Mesenchymal stem cell (in vitro differentiated cells and primary cell): Measurements from ENCODE around the gene SLC38A9.

Experiments used
- DNase-seq: peaks from one replicate; pipeline ENCODE4 v3.0.0-alpha.2; 2013
- H2AFZ ChIP-seq: one replicate; pipeline ENCODE4 v1.6.1; 2013; ENCODE audit warnings: low read depth, mild to moderate bottlenecking, control low read depth, inconsistent platforms, low read length, moderate library complexity
- H2AK5ac ChIP-seq: 2 replicates; pipeline ENCODE4 v1.6.1; 2013; ENCODE audit warnings: low read length, moderate library complexity, mild to moderate bottlenecking, inconsistent platforms; ENCODE audit not compliant: severe bottlenecking
- H2BK120ac ChIP-seq: one replicate; pipeline ENCODE4 v1.6.1; 2013; ENCODE audit warnings: low read depth, mild to moderate bottlenecking, inconsistent platforms, low read length, moderate library complexity
- H2BK12ac ChIP-seq, 2 experiments: one replicate each; pipeline ENCODE4 v1.6.1; 2013; ENCODE audit warnings: inconsistent platforms in 2 of 2, low read length in 2 of 2, mild to moderate bottlenecking in 2 of 2, moderate library complexity in 2 of 2, control low read depth in 1 of 2
- H2BK15ac ChIP-seq: one replicate; pipeline ENCODE4 v1.6.1; 2013; ENCODE audit warnings: mild to moderate bottlenecking, low read depth, inconsistent platforms; ENCODE audit not compliant: poor library complexity, severe bottlenecking
- H2BK5ac ChIP-seq: 2 replicates; pipeline ENCODE4 v1.6.1; 2013; ENCODE audit warnings: low read depth, mild to moderate bottlenecking, low read length, control low read depth, inconsistent platforms; ENCODE audit not compliant: poor library complexity, severe bottlenecking
- H3K14ac ChIP-seq, 2 experiments: one replicate each; pipeline ENCODE4 v1.6.1; 2013; ENCODE audit warnings: inconsistent platforms in 2 of 2, low read length in 2 of 2, control low read depth in 1 of 2, mild to moderate bottlenecking in 1 of 2, moderate library complexity in 1 of 2
- H3K18ac ChIP-seq, 2 experiments: one replicate each; pipeline ENCODE4 v1.6.1; 2013; ENCODE audit warnings: inconsistent platforms in 2 of 2, low read length in 2 of 2, control low read depth in 1 of 2, low read depth in 1 of 2, mild to moderate bottlenecking in 1 of 2
- H3K23ac ChIP-seq, 2 experiments: one replicate each; pipeline ENCODE4 v1.6.1; 2013; ENCODE audit warnings: inconsistent platforms in 2 of 2, low read length in 2 of 2, mild to moderate bottlenecking in 2 of 2, moderate library complexity in 2 of 2, control low read depth in 1 of 2
- H3K27ac ChIP-seq: 2 replicates; pipeline ENCODE4 v1.5.1; 2013; ENCODE audit warnings: mild to moderate bottlenecking, moderate library complexity, low read length, control low read depth, inconsistent platforms; ENCODE audit not compliant: poor library complexity, severe bottlenecking
- H3K27me3 ChIP-seq, 2 experiments: 2 replicates each; pipeline versions ENCODE4 v1.6.1 to v1.7.0; 2013; ENCODE audit warnings: low read length in 2 of 2, mild to moderate bottlenecking in 2 of 2, moderate library complexity in 2 of 2, control low read depth in 1 of 2, inconsistent platforms in 1 of 2; ENCODE audit not compliant: control insufficient read depth in 1 of 2, insufficient read depth in 1 of 2
- H3K36me3 ChIP-seq, 2 experiments: 2 replicates each; pipeline versions ENCODE4 v1.6.1 to v1.7.0; 2013; ENCODE audit warnings: low read length in 2 of 2, control low read depth in 1 of 2, inconsistent platforms in 1 of 2, low read depth in 1 of 2, mild to moderate bottlenecking in 1 of 2; ENCODE audit not compliant: insufficient read depth in 2 of 2, control insufficient read depth in 1 of 2
- H3K4ac ChIP-seq, 2 experiments: one replicate each; pipeline ENCODE4 v1.6.1; 2013; ENCODE audit warnings: inconsistent platforms in 2 of 2, low read length in 2 of 2, mild to moderate bottlenecking in 2 of 2, moderate library complexity in 2 of 2, control low read depth in 1 of 2, low read depth in 1 of 2
- H3K4me1 ChIP-seq: 2 replicates; pipeline ENCODE4 v1.6.1; 2013; ENCODE audit warnings: low read depth, low read length, control low read depth; ENCODE audit not compliant: control insufficient read depth, insufficient read depth
- H3K4me2 ChIP-seq: 2 replicates; pipeline ENCODE4 v1.6.1; 2013; ENCODE audit warnings: low read length, mild to moderate bottlenecking, inconsistent platforms; ENCODE audit not compliant: poor library complexity, severe bottlenecking
- H3K4me3 ChIP-seq, 2 experiments: 2 replicates each; pipeline versions ENCODE4 v1.5.1 to v1.7.0; 2013; ENCODE audit warnings: low read length in 2 of 2, mild to moderate bottlenecking in 2 of 2, control low read depth in 1 of 2, low read depth in 1 of 2; ENCODE audit not compliant: insufficient read depth in 1 of 2
- H3K79me1 ChIP-seq: replicated peaks from 2 replicates; pipeline ENCODE4 v1.6.1; 2013; ENCODE audit warnings: mild to moderate bottlenecking, control low read depth, low read length, inconsistent platforms; ENCODE audit not compliant: poor library complexity, severe bottlenecking
- H3K9ac ChIP-seq: 2 replicates; pipeline ENCODE4 v1.7.0; 2013; ENCODE audit warnings: mild to moderate bottlenecking, low read length, moderate library complexity
- H3K9me3 ChIP-seq: 2 replicates; pipeline ENCODE4 v1.7.0; 2013; ENCODE audit warnings: mild to moderate bottlenecking, low read length; ENCODE audit not compliant: control insufficient read depth
- H4K8ac ChIP-seq: one replicate; pipeline ENCODE4 v1.6.1; 2013; ENCODE audit warnings: inconsistent platforms, mild to moderate bottlenecking, low read length, moderate library complexity
- H4K91ac ChIP-seq: one replicate; pipeline ENCODE4 v1.6.1; 2013; ENCODE audit warnings: mild to moderate bottlenecking, low read length, inconsistent platforms
- WGBS: methylation state at CpG from one replicate; pipeline ENCODE4 v1.1.7; 2013; ENCODE audit warnings: mixed read lengths; 5-methylcytosine and 5-hydroxymethylcytosine counted together

SLC38A9 gene

DNA sequence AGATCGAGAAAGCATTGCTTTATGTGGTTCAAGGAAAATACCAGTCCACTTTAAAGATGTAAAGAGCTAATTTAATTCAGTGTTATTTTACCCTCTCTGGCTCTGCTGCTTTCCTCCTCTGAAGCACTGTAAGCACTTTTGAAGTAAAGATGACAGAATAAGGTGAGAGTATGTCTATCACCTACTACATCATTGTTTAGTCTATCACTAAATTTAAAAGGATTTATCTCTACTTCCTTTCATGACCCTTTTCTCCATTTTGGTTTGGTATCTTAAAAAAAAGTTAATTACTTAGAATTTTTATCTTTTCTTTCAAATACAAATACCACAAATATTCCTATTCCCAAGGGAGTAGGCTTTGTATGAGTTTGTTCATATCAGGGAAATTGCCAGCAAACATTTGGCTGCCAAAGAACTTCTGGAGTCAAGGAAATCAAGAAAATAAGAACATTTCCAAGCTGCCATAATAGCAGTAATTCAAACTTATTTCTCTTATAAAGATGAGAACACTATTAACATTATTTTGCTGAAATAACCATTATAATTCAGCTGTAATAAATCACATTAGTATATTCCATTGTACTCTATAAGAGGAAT lies 77.8 kb downstream of the SLC38A9 start:
- no peak overlapping the region for H3K23ac ChIP-seq
- DNase-seq: no peak

GRCh38 chr5:55633574-55634208 lies 78.4 kb downstream of the SLC38A9 start:
- Histone ChIP-seq H3K23ac (no peak overlapping the region), H2BK15ac (no peak overlapping the region), H2BK5ac (no peak overlapping the region), H3K27ac (no peak overlapping the region), H3K18ac (no peak overlapping the region), H3K4me3 (peak overlapping the region in 1 of 2 experiments; percentile 52), H3K4ac (no peak overlapping the region), H3K9ac (peak overlapping the region; percentile 78), H3K9me3 (no peaks in the 10 kb centered on the region), H3K4me2 (no peak overlapping the region), H3K27me3 (no peaks in the 10 kb centered on the region), H2AK5ac (no peak overlapping the region), H3K36me3 (no peaks in the 10 kb centered on the region), H4K8ac (no peak overlapping the region), H3K4me1 (no peaks in the 10 kb centered on the region), H2BK120ac (no peak overlapping the region), H4K91ac (no peak overlapping the region), H3K14ac (no peak overlapping the region), H2AFZ (no peak overlapping the region), H2BK12ac (peak overlapping the region in 1 of 2 experiments; percentile 17), H3K79me1 (peaks cover 2% of the 10 kb centered on the region)
- WGBS: 75% methylated on average over 2 of the region's 4 CpGs
- DNase-seq: peak; percentile 36

More for the DNA sequence above, 77.8 kb downstream of the SLC38A9 start:
- Histone ChIP-seq H3K4me2 (no peak overlapping the region), H2BK12ac (no peak overlapping the region), H3K4me3 (peak overlapping the region in 1 of 2 experiments; percentile 52), H3K27me3 (no peaks in the 10 kb centered on the region), H2BK5ac (no peak overlapping the region), H2BK120ac (no peak overlapping the region), H4K8ac (no peak overlapping the region), H3K9me3 (no peaks in the 10 kb centered on the region), H3K18ac (no peak overlapping the region), H3K36me3 (no peaks in the 10 kb centered on the region), H2AK5ac (no peak overlapping the region), H4K91ac (no peak overlapping the region), H3K14ac (no peak overlapping the region), H2AFZ (no peak overlapping the region), H2BK15ac (no peak overlapping the region), H3K4me1 (no peaks in the 10 kb centered on the region), H3K9ac (peak overlapping the region; percentile 78), H3K27ac (peak overlapping the region; percentile 9), H3K4ac (no peak overlapping the region), H3K79me1 (peaks cover 2% of the 10 kb centered on the region)
- no CpG with 5 or more reads among the region's 1 CpG for WGBS

- no peaks in the 10 kb centered on the region for H3K4me1 ChIP-seq
- no peak overlapping the region for H3K27ac ChIP-seq
- H2BK15ac ChIP-seq: no peak overlapping the region
- H3K9ac ChIP-seq: no peak overlapping the region
- no peak overlapping the region for H3K14ac ChIP-seq
- H4K91ac ChIP-seq: no peak overlapping the region
- no peaks in the 10 kb centered on the region for H3K9me3 ChIP-seq
- H3K23ac ChIP-seq: no peak overlapping the region
- no peak overlapping the region for H2AFZ ChIP-seq
- no peak overlapping the region for H2AK5ac ChIP-seq
- H3K18ac ChIP-seq: no peak overlapping the region
- no peak overlapping the region for H3K4me3 ChIP-seq
- H2BK12ac ChIP-seq: no peak overlapping the region
- no peak overlapping the region for H3K4ac ChIP-seq
- no peaks in the 10 kb centered on the region for H3K27me3 ChIP-seq
- DNase-seq: no peak
- WGBS: 97% methylated on average over 4 of the region's 5 CpGs
- H4K8ac ChIP-seq: no peak overlapping the region
- no peak overlapping the region for H2BK120ac ChIP-seq
- H3K4me2 ChIP-seq: no peak overlapping the region
- H3K36me3 ChIP-seq: peaks cover 0 to 3% of the 10 kb centered on the region in 2 experiments
- no peak overlapping the region for H2BK5ac ChIP-seq
- H3K79me1 ChIP-seq: peaks cover 2% of the 10 kb centered on the region
Measured at GRCh38 chr5:55629815-55630214, 82.3 kb downstream of the SLC38A9 start.

GRCh38 chr5:55626790-55627189 lies 85.3 kb downstream of the SLC38A9 start:
- Histone ChIP-seq H3K23ac (no peak overlapping the region), H2BK15ac (no peak overlapping the region), H3K27me3 (no peaks in the 10 kb centered on the region), H3K36me3 (peaks cover 0 to 3% of the 10 kb centered on the region in 2 experiments), H3K9ac (no peak overlapping the region), H4K91ac (no peak overlapping the region), H3K18ac (no peak overlapping the region), H3K79me1 (no peaks in the 10 kb centered on the region), H4K8ac (no peak overlapping the region), H2AFZ (no peak overlapping the region), H3K14ac (no peak overlapping the region), H3K4ac (no peak overlapping the region), H3K9me3 (no peaks in the 10 kb centered on the region), H2AK5ac (no peak overlapping the region), H2BK5ac (no peak overlapping the region), H3K4me1 (no peaks in the 10 kb centered on the region), H3K27ac (no peak overlapping the region), H3K4me2 (no peak overlapping the region), H3K4me3 (no peak overlapping the region), H2BK120ac (no peak overlapping the region), H2BK12ac (no peak overlapping the region)
- WGBS: no CpG with 5 or more reads among the region's 3 CpGs
- no peak for DNase-seq
